Activated B cell treated with CpG ODN at 0.5 μM for 24 hours (primary cell): ENCODE measurements around the gene B4GALT4. TPM values are rescaled to one million over a fixed set of nuclear protein-coding genes. Genes with fewer than 3 reads are reported as not detected.

Source experiments
- ATAC-seq: fragments of 200-7000 bp; cut with Tn5 transposase; one replicate; pipeline ENCODE4 v1.10.0; 2021; ENCODE audit warnings: low read depth, mild to moderate bottlenecking, moderate library complexity
- CTCF ChIA-PET: fragments of 350-600 bp; sonication (Branson Sonifier 250); formaldehyde crosslinking; loops from one replicate; lab custom pipeline; 2021; ENCODE audit warnings: antibody characterized with exemption; lab: Charles Lee
- POLR2A ChIA-PET: fragments of 350-600 bp; sonication (Branson Sonifier 250); formaldehyde crosslinking; loops from one replicate; lab custom pipeline; 2021; ENCODE audit warnings: antibody characterized with exemption; lab: Charles Lee
- DNase-seq: peaks from one replicate; pipeline ENCODE4 v3.0.0; 2022
- H3K27ac Mint-ChIP-seq: one replicate; pipeline ENCODE4 v1.8.0; 2020; ENCODE audit warnings: mixed read lengths
- H3K27me3 Mint-ChIP-seq: one replicate; pipeline ENCODE4 v1.8.0; 2021; ENCODE audit warnings: mixed read lengths
- H3K36me3 Mint-ChIP-seq: one replicate; pipeline ENCODE4 v1.8.0; 2021; ENCODE audit warnings: low read depth, mixed read lengths
- H3K4me1 Mint-ChIP-seq: one replicate; pipeline ENCODE4 v1.8.0; 2021; ENCODE audit warnings: mixed read lengths
- H3K4me3 Mint-ChIP-seq: one replicate; pipeline ENCODE4 v1.8.0; 2020; ENCODE audit warnings: mild to moderate bottlenecking, mixed read lengths
- H3K9me3 Mint-ChIP-seq: one replicate; pipeline ENCODE4 v1.8.0; 2020; ENCODE audit warnings: mixed read lengths
- intact Hi-C: fragments of 100-400 bp; cut with micrococcal nuclease; formaldehyde crosslinking; loops from one replicate; pipeline ENCODE4 v1.15.1; 2024
- total RNA-seq: library from RNA; stranded (reverse); gene quantifications from 2 replicates; pipeline ENCODE4 v1.2.3, GENCODE V29; 2022
- TF ChIP-seq, protein P1 (sequence below): fragments of 200-600 bp; IDR thresholded peaks from one replicate; pipeline ENCODE4 v1.8.0; 2022; ENCODE audit warnings: antibody characterized with exemption, mild to moderate bottlenecking

Gene B4GALT4
- total RNA-seq, 1 donor from 2014 or later, result 18.0 TPM

DNA sequence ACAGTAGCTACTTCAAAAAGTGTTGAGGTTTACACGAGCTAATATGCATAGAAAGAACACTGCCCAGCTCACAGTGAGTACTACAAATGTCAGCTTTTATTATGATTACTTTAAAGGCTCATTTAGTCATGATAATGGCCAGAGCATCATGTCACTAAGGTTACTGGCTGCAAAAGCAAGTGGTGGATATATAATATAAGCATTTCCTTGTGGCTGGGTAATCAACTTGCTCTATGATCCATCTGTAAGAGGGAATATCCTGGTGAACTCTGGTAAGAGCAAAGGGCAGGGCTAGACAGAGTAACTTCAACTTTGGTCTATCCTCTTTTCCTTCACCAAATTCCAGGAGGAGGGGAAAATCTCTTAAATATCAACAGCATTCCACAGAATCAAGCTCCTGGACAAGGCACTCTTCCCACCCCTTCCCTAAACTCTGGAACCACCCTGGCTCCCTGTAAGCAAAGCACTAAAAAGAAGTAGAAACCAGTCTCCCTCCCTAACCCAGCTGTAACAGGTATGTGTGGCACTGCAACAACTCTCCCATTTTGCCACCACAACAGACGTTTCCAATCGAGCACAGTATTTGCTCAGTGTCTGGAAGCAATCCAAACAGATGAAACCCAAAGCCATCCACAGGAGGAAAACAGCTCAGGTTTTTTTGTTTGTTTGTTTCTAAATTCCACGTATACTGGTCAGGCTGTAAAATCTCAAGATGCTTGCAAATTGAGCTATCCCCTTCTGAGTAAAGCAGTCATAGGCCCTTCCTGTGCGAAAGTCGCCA, 13.4 kb downstream of the B4GALT4 start:
- H3K9me3 Mint-ChIP-seq, result no peaks in the 10 kb centered on the region
- intact Hi-C loops, result no loop called here
- POLR2A ChIA-PET, result no interaction called here
- CTCF ChIA-PET, result no interaction called here
- peaks cover 75% of the 10 kb centered on the region for H3K36me3 Mint-ChIP-seq
- ATAC-seq, result no peak
- H3K27ac Mint-ChIP-seq, result no peak overlapping the region
- H3K4me1 Mint-ChIP-seq, result no peaks in the 10 kb centered on the region
- H3K4me3 Mint-ChIP-seq, result no peak overlapping the region
- no peaks in the 10 kb centered on the region for H3K27me3 Mint-ChIP-seq
- TF ChIP-seq, protein P1, sequence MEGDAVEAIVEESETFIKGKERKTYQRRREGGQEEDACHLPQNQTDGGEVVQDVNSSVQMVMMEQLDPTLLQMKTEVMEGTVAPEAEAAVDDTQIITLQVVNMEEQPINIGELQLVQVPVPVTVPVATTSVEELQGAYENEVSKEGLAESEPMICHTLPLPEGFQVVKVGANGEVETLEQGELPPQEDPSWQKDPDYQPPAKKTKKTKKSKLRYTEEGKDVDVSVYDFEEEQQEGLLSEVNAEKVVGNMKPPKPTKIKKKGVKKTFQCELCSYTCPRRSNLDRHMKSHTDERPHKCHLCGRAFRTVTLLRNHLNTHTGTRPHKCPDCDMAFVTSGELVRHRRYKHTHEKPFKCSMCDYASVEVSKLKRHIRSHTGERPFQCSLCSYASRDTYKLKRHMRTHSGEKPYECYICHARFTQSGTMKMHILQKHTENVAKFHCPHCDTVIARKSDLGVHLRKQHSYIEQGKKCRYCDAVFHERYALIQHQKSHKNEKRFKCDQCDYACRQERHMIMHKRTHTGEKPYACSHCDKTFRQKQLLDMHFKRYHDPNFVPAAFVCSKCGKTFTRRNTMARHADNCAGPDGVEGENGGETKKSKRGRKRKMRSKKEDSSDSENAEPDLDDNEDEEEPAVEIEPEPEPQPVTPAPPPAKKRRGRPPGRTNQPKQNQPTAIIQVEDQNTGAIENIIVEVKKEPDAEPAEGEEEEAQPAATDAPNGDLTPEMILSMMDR, result no peak
- DNase-seq, result no peak

GRCh38 chr3:119225121-119225520, 15.6 kb downstream of the B4GALT4 start:
- Mint-ChIP-seq H3K27ac (no peak overlapping the region), H3K4me1 (peaks cover 5% of the 10 kb centered on the region), H3K4me3 (no peak overlapping the region), H3K27me3 (no peaks in the 10 kb centered on the region), H3K9me3 (no peaks in the 10 kb centered on the region), H3K36me3 (peaks cover 86% of the 10 kb centered on the region)
- intact Hi-C loops, result no loop called here
- ChIA-PET CTCF (interaction anchor here (2.1 kb wide), 1 partner anchor 16 kb away, joined by 5 read pairs; the partner anchor contains the start of gene B4GALT4), POLR2A (no interaction called here)
- DNase-seq (no peak), ATAC-seq (no peak)
- TF ChIP-seq, protein P1, result no peak

GRCh38 chr3:119223511-119223910, 17.2 kb downstream of the B4GALT4 start:
- POLR2A ChIA-PET, result no interaction called here
- no peaks in the 10 kb centered on the region for H3K9me3 Mint-ChIP-seq
- H3K4me3 Mint-ChIP-seq, result no peak overlapping the region
- intact Hi-C loops, result no loop called here
- ATAC-seq (no peak), DNase-seq (no peak)
- peaks cover 16% of the 10 kb centered on the region for H3K4me1 Mint-ChIP-seq
- TF ChIP-seq, protein P1, result no peak
- no peak overlapping the region for H3K27ac Mint-ChIP-seq
- CTCF ChIA-PET, result interaction anchor here (2.1 kb wide), 1 partner anchor 18 kb away, joined by 5 read pairs; the partner anchor contains the start of gene B4GALT4
- no peaks in the 10 kb centered on the region for H3K27me3 Mint-ChIP-seq
- peaks cover 85% of the 10 kb centered on the region for H3K36me3 Mint-ChIP-seq

GRCh38 chr3:119222391-119222790, 18.3 kb downstream of the B4GALT4 start:
- no peak for ATAC-seq
- Mint-ChIP-seq H3K9me3 (no peaks in the 10 kb centered on the region), H3K4me1 (peaks cover 17% of the 10 kb centered on the region), H3K27me3 (no peaks in the 10 kb centered on the region), H3K36me3 (peaks cover 81% of the 10 kb centered on the region), H3K4me3 (no peak overlapping the region), H3K27ac (no peak overlapping the region)
- intact Hi-C loops, result no loop called here
- TF ChIP-seq, protein P1, result no peak
- CTCF ChIA-PET, result no interaction called here
- POLR2A ChIA-PET, result no interaction called here
- no peak for DNase-seq

DNA sequence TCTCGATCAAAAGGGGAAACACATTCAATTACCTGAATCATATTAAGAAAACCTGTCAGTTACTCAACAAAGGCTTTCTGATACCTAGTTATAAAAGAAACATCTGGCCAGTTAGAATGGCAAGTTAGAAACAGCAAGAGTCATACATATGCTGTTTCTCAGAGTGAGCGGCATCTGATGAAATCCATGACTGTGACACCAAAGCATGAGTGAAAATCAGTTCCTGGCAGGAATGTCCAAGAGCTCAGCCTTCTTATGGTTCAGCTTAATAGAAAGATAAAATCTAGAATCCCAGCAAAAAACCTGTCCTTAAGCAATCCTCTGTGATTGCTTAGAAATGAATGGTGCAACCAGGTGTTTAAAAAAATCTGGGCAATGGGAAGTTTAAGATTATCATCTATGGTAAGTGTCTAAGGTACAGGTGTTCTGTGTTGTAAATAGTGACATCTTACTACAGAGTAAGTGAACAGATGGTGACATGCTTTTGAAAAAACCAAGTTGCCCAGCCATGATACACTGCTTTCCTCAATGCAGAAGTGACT, 18.8 kb downstream of the B4GALT4 start:
- CTCF ChIA-PET, result no interaction called here
- Mint-ChIP-seq H3K27me3 (no peaks in the 10 kb centered on the region), H3K9me3 (no peaks in the 10 kb centered on the region), H3K36me3 (peaks cover 81% of the 10 kb centered on the region), H3K4me1 (peaks cover 17% of the 10 kb centered on the region), H3K27ac (no peak overlapping the region), H3K4me3 (no peak overlapping the region)
- TF ChIP-seq, protein P1, result no peak
- intact Hi-C loops, result no loop called here
- POLR2A ChIA-PET, result no interaction called here
- DNase-seq (no peak), ATAC-seq (no peak)
